ENCODE data around the gene NEK3.
"Not testable (repeated sequence)": the region's sequence is repeated elsewhere in the genome, so short reads cannot be mapped to it uniquely, and the experiment has no call there.

GRCh38 chr13:52207337-52207736, 47.9 kb upstream of the NEK3 start:
- TF ChIP-seq, protein P1, sequence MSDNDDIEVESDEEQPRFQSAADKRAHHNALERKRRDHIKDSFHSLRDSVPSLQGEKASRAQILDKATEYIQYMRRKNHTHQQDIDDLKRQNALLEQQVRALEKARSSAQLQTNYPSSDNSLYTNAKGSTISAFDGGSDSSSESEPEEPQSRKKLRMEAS (IDR thresholded peaks at IDR 0.05), result not testable (repeated sequence)
- TF ChIP-seq, protein P2, sequence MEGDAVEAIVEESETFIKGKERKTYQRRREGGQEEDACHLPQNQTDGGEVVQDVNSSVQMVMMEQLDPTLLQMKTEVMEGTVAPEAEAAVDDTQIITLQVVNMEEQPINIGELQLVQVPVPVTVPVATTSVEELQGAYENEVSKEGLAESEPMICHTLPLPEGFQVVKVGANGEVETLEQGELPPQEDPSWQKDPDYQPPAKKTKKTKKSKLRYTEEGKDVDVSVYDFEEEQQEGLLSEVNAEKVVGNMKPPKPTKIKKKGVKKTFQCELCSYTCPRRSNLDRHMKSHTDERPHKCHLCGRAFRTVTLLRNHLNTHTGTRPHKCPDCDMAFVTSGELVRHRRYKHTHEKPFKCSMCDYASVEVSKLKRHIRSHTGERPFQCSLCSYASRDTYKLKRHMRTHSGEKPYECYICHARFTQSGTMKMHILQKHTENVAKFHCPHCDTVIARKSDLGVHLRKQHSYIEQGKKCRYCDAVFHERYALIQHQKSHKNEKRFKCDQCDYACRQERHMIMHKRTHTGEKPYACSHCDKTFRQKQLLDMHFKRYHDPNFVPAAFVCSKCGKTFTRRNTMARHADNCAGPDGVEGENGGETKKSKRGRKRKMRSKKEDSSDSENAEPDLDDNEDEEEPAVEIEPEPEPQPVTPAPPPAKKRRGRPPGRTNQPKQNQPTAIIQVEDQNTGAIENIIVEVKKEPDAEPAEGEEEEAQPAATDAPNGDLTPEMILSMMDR (IDR thresholded peaks at IDR 0.05), result not testable (repeated sequence)
- TF ChIP-seq POLR2A (IDR thresholded peaks at IDR 0.05; ENCODE audit: low read length); RAD21 (conservative IDR thresholded peaks at IDR 0.05 in 1 of 2, IDR thresholded peaks at IDR 0.05 in 1 of 2); RFX5 (IDR thresholded peaks at IDR 0.05); KDM1A (IDR thresholded peaks at IDR 0.05; ENCODE audit: low read depth); ZFP36 (IDR thresholded peaks at IDR 0.05; ENCODE audit: borderline replicate concordance, partially characterized antibody); ELK1 (IDR thresholded peaks at IDR 0.05; ENCODE audit: low read depth, low read length): not testable (repeated sequence)
- TF ChIP-seq, protein P3, sequence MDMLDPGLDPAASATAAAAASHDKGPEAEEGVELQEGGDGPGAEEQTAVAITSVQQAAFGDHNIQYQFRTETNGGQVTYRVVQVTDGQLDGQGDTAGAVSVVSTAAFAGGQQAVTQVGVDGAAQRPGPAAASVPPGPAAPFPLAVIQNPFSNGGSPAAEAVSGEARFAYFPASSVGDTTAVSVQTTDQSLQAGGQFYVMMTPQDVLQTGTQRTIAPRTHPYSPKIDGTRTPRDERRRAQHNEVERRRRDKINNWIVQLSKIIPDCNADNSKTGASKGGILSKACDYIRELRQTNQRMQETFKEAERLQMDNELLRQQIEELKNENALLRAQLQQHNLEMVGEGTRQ (IDR thresholded peaks at IDR 0.05), result not testable (repeated sequence)
- TF ChIP-seq, protein P4, sequence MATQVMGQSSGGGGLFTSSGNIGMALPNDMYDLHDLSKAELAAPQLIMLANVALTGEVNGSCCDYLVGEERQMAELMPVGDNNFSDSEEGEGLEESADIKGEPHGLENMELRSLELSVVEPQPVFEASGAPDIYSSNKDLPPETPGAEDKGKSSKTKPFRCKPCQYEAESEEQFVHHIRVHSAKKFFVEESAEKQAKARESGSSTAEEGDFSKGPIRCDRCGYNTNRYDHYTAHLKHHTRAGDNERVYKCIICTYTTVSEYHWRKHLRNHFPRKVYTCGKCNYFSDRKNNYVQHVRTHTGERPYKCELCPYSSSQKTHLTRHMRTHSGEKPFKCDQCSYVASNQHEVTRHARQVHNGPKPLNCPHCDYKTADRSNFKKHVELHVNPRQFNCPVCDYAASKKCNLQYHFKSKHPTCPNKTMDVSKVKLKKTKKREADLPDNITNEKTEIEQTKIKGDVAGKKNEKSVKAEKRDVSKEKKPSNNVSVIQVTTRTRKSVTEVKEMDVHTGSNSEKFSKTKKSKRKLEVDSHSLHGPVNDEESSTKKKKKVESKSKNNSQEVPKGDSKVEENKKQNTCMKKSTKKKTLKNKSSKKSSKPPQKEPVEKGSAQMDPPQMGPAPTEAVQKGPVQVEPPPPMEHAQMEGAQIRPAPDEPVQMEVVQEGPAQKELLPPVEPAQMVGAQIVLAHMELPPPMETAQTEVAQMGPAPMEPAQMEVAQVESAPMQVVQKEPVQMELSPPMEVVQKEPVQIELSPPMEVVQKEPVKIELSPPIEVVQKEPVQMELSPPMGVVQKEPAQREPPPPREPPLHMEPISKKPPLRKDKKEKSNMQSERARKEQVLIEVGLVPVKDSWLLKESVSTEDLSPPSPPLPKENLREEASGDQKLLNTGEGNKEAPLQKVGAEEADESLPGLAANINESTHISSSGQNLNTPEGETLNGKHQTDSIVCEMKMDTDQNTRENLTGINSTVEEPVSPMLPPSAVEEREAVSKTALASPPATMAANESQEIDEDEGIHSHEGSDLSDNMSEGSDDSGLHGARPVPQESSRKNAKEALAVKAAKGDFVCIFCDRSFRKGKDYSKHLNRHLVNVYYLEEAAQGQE (IDR thresholded peaks at IDR 0.05), result not testable (repeated sequence)
